ENCODE data around the gene ITGA3.
"Not testable (repeated sequence)": the region's sequence is repeated elsewhere in the genome, so short reads cannot be mapped to it uniquely, and the experiment has no call there.

ITGA3 gene

DNA sequence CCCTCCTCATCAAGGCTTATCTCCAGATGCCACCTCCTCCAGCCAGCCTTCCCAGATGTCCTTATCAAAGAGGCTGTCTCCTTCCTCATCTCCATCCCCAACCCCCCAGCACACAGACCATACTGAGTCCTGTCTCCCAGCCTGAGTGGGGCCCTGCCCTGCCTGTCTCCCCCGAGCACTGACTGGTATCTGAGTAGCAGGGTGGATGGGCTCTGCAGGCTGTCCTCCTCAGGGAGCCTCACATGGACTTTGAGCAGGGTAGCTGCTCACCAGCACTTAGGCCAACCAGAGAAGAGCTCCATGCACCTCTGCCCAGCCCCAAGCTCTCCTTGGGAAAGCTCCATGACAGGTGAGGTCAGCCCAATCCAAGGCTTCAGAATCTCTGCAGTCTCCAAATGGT, 20.0 kb upstream of the ITGA3 start:
- Histone ChIP-seq H3K36me3 (no peaks in the 10 kb centered on the region), H3K9me3 (ENCODE audit: severe bottlenecking) (no peaks in the 10 kb centered on the region), H3K27ac (no peak overlapping the region), H3K4me3 (ENCODE audit: low read depth, low read length) (no peak overlapping the region), H3K27me3 (ENCODE audit: insufficient read depth, low read depth, severe bottlenecking) (no peaks in the 10 kb centered on the region)
- TF ChIP-seq, protein P1, sequence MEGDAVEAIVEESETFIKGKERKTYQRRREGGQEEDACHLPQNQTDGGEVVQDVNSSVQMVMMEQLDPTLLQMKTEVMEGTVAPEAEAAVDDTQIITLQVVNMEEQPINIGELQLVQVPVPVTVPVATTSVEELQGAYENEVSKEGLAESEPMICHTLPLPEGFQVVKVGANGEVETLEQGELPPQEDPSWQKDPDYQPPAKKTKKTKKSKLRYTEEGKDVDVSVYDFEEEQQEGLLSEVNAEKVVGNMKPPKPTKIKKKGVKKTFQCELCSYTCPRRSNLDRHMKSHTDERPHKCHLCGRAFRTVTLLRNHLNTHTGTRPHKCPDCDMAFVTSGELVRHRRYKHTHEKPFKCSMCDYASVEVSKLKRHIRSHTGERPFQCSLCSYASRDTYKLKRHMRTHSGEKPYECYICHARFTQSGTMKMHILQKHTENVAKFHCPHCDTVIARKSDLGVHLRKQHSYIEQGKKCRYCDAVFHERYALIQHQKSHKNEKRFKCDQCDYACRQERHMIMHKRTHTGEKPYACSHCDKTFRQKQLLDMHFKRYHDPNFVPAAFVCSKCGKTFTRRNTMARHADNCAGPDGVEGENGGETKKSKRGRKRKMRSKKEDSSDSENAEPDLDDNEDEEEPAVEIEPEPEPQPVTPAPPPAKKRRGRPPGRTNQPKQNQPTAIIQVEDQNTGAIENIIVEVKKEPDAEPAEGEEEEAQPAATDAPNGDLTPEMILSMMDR (IDR thresholded peaks at IDR 0.05; ENCODE audit: low read depth, low read length) = no peak
- DNase-seq = no peak

DNA sequence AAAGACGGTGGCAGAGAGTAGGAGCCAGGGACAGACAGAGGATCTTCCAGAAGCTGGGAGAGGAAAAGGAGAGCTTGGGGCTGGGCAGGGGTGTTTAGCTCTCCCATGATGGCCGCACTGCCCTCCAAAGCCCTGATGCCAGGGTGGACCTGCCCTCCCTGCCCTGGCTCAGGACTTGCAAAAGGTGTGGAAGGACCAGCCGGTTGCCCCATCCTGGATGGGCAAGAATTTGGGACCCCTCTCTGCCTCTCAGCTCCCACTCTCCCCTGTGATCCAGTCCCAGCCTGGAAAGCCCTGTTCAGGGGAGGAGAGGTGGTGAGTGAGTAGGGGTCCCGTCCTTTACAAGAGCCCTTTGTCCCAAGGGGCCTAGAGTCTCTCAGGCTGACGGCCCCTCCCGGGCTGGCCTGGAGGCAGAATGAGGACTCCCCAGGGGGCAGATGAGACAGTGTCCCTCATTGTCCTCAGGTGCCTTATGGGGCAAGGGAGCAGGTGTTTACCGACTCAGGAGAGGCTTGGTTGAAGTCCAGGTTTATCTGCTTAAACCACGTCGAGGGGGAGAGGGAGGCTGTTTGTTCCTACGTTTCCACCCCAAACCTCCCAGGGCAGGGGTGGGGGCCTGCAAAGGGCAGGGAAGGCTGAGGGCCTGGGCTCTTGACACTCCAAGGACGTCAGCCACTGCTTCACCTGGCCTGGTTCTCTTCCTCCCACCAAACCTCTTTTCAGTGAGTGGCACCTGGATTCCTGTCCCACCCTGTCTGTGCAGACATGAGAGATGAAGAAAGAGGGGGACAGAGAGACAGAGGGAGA, 19.3 kb upstream of the ITGA3 start:
- H3K36me3 ChIP-seq = no peaks in the 10 kb centered on the region
- DNase-seq = peak; percentile 57
- peak overlapping the region; percentile 52 for H3K27ac ChIP-seq
- H3K9me3 ChIP-seq (ENCODE audit: severe bottlenecking) = no peaks in the 10 kb centered on the region
- no peak overlapping the region for H3K4me3 ChIP-seq (ENCODE audit: low read depth, low read length)
- TF ChIP-seq, protein P1 (IDR thresholded peaks at IDR 0.05; ENCODE audit: low read depth, low read length) = no peak
- H3K27me3 ChIP-seq (ENCODE audit: insufficient read depth, low read depth, severe bottlenecking) = no peaks in the 10 kb centered on the region

DNA sequence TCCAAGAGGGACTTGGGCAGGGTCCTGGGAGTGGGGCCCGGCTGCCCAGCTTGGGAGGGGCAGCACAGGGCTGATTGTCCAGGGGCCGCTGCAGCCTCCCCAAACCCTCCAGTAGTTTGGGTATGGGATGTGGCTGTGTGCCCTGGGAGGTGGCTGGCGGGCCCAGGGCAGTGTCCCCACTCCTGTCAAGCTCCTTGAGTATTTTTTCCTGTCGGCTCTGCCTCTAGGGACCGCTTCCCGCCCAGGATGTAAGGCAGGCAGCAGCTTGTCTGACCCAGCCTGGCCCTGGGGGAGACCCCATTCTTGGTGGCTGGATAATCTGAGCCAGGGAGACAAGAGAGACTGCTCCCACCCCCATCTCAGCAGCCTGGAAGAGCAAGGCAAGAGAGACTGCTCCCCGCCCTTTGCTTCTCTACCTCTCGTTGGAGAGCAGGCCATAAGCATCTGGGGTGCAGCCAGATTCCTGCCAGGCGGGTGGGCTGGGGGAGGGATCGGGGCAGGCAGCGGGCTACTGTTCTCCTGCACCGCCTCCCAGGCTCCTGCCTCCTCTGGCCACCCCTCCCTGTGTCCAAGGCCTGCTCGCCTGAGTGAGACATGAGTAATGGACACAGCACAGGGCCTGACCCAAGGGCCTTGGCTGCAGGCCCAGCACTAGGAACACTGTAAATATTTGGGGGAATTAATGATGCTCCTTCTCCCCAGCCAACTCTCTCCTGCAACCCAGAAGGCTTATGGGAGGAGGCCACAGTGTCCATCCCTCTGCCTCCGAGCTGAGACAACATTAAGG, 18.4 kb upstream of the ITGA3 start:
- Histone ChIP-seq H3K36me3 (no peaks in the 10 kb centered on the region), H3K4me3 (ENCODE audit: low read depth, low read length) (no peak overlapping the region), H3K27me3 (ENCODE audit: insufficient read depth, low read depth, severe bottlenecking) (no peaks in the 10 kb centered on the region), H3K9me3 (ENCODE audit: severe bottlenecking) (no peaks in the 10 kb centered on the region), H3K27ac (peak overlapping the region; percentile 52)
- peak; percentile 61 for DNase-seq
- TF ChIP-seq, protein P1 (IDR thresholded peaks at IDR 0.05; ENCODE audit: low read depth, low read length) = no peak

DNA sequence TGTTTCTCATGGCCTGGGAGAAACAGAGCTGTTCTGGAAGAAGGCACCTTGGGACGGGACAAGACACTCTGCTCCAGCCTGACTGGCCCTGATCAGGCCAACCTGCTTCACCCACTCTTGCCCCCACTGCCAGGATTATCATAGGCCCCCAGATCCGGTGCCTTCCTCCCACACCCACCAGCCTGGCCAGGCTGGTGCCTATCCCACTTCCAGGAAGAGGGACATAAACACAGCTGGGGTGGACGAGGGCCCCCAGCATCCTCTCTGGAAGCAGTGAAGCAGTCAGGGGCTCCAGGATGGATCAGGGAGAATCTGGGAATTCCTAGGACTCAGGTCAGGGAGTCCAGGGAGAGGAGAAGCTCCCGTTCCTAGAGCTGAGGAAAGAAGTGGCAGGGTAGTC, 16.9 kb upstream of the ITGA3 start:
- DNase-seq = no peak
- Histone ChIP-seq H3K27ac (no peak overlapping the region), H3K9me3 (ENCODE audit: severe bottlenecking) (no peaks in the 10 kb centered on the region), H3K4me3 (ENCODE audit: low read depth, low read length) (no peak overlapping the region), H3K27me3 (ENCODE audit: insufficient read depth, low read depth, severe bottlenecking) (no peaks in the 10 kb centered on the region), H3K36me3 (no peaks in the 10 kb centered on the region)
- TF ChIP-seq, protein P1 (IDR thresholded peaks at IDR 0.05; ENCODE audit: low read depth, low read length) = no peak

DNA sequence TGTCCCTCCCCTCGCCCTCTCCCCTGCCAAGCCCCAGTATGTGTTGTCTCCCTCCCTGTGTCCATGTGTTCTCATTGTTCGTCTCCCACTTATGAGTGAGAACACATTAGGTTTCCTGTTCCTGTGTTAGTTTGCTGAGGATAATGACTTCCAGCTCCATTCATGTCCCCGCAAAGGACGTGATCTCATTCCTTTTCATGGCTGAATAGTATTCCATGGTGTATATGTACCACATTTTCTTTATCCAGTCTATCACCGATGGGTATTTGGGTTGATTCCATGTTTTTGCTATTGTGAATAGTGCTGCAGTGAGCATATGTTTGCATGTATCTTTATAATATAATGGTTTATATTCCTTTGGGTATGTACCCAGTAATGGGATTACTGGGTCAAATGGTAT, 15.4 kb upstream of the ITGA3 start:
- H3K27ac ChIP-seq; H3K27me3 ChIP-seq (ENCODE audit: insufficient read depth, low read depth, severe bottlenecking); DNase-seq; H3K36me3 ChIP-seq; H3K4me3 ChIP-seq (ENCODE audit: low read depth, low read length); H3K9me3 ChIP-seq (ENCODE audit: severe bottlenecking): not testable (repeated sequence)

DNA sequence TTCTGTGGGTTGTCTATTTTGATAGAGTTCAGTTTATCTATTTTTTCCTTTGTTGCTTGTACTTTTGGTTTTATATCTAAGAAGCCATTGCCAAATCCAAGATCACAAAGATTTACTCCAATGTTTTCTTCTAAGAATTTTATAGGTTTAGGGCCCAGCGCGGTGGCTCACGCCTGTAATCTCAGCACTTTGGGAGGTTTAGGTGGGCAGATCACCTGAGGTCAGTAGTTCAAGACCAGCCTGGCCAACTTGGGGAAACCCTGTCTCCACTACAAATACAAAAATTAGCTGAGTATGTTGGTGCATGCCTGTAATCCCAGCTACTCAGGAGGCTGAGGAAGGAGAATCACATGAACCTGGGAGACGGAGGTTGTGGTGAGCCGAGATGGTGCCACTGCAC, 13.7 kb upstream of the ITGA3 start:
- Histone ChIP-seq H3K27me3 (ENCODE audit: insufficient read depth, low read depth, severe bottlenecking) (no peaks in the 10 kb centered on the region), H3K27ac (no peak overlapping the region), H3K9me3 (ENCODE audit: severe bottlenecking) (no peaks in the 10 kb centered on the region), H3K36me3 (no peaks in the 10 kb centered on the region), H3K4me3 (ENCODE audit: low read depth, low read length) (no peak overlapping the region)
- DNase-seq = no peak
- TF ChIP-seq, protein P1 (IDR thresholded peaks at IDR 0.05; ENCODE audit: low read depth, low read length) = no peak

All from WERI-Rb-1 (cell line).